Calu3 (cell line): ENCODE data around the gene SYT8. TPM values are rescaled to one million over a fixed set of nuclear protein-coding genes. Genes with fewer than 3 reads are reported as not detected.

Experiments used
- BruUV-seq: library from RNA; stranded (reverse); fragments of 400-500 nt; replicated peaks from 2 replicates; lab custom pipeline; 2021; lab: Mats Ljungman, UMichigan
- CTCF ChIA-PET: fragments of 300-600 bp; sonication (Branson Sonifier 250); formaldehyde crosslinking; loops from one replicate; lab custom pipeline; 2022; ENCODE audit warnings: antibody characterized with exemption; lab: Charles Lee
- DNase-seq: peaks from one replicate; pipeline ENCODE4 v3.0.0; 2022
- H3K27ac Mint-ChIP-seq: one replicate; pipeline ENCODE4 v1.8.0; 2022; ENCODE audit warnings: mixed read lengths; ENCODE audit not compliant: unreplicated experiment
- H3K27me3 Mint-ChIP-seq: one replicate; pipeline ENCODE4 v1.8.0; 2022; ENCODE audit warnings: mixed read lengths; ENCODE audit not compliant: unreplicated experiment
- H3K36me3 Mint-ChIP-seq: one replicate; pipeline ENCODE4 v1.8.0; 2022; ENCODE audit warnings: mild to moderate bottlenecking, moderate library complexity, mixed read lengths; ENCODE audit not compliant: insufficient read depth, unreplicated experiment
- H3K4me1 Mint-ChIP-seq: one replicate; pipeline ENCODE4 v1.8.0; 2022; ENCODE audit warnings: mild to moderate bottlenecking, low read depth, mixed read lengths; ENCODE audit not compliant: unreplicated experiment
- H3K4me3 Mint-ChIP-seq: one replicate; pipeline ENCODE4 v1.8.0; 2022; ENCODE audit warnings: mild to moderate bottlenecking, low read depth, moderate library complexity, mixed read lengths; ENCODE audit not compliant: unreplicated experiment
- H3K9me3 Mint-ChIP-seq: one replicate; pipeline ENCODE4 v1.8.0; 2022; ENCODE audit warnings: low read depth, mixed read lengths; ENCODE audit not compliant: unreplicated experiment
- CTCF ChIP-seq: fragments of 200-600 bp; IDR thresholded peaks from one replicate; pipeline ENCODE4 v1.8.0; 2022; ENCODE audit warnings: antibody characterized with exemption; ENCODE audit not compliant: unreplicated experiment
- intact Hi-C: fragments of 100-400 bp; cut with micrococcal nuclease; formaldehyde crosslinking; loops from one replicate; pipeline ENCODE4 v1.10.0; 2022; ENCODE audit not compliant: unreplicated experiment
- total RNA-seq: library from RNA; stranded (reverse); gene quantifications from 2 replicates; pipeline ENCODE4 v1.2.3, GENCODE V29; 2022

The SYT8 gene
- total RNA-seq, 1 experiment from 2014 or later: 7.1 TPM

DNA sequence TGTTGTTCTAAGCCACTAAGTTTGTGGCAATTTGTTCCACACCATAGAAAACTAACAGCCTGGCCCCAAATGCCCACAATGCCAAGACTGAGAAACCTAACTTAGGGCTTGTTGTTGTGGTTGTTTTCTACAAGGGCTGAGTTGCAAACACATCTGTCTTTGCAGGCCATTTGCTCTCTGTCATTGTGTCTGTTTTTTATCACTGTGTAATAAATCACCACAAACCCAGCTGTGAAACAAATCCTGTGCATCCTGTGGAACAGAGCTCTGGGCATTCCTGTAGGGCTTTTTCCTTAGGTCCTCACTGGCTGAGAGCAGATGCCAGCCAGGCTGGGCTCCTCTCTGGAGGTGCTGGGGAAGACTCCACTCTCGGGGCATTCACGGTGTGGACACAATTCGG lies 15.7 kb upstream of the SYT8 start:
- no peaks in the 10 kb centered on the region for H3K4me1 Mint-ChIP-seq
- no peak overlapping the region for H3K27ac Mint-ChIP-seq
- no peaks in the 10 kb centered on the region for H3K27me3 Mint-ChIP-seq
- no TSS peak for BruUV-seq
- H3K4me3 Mint-ChIP-seq: no peak overlapping the region
- intact Hi-C loops: no loop called here
- peaks cover 6% of the 10 kb centered on the region for H3K36me3 Mint-ChIP-seq
- no peaks in the 10 kb centered on the region for H3K9me3 Mint-ChIP-seq
- no peak for DNase-seq
- TF ChIP-seq CTCF: no peak
- CTCF ChIA-PET: no interaction called here

DNA sequence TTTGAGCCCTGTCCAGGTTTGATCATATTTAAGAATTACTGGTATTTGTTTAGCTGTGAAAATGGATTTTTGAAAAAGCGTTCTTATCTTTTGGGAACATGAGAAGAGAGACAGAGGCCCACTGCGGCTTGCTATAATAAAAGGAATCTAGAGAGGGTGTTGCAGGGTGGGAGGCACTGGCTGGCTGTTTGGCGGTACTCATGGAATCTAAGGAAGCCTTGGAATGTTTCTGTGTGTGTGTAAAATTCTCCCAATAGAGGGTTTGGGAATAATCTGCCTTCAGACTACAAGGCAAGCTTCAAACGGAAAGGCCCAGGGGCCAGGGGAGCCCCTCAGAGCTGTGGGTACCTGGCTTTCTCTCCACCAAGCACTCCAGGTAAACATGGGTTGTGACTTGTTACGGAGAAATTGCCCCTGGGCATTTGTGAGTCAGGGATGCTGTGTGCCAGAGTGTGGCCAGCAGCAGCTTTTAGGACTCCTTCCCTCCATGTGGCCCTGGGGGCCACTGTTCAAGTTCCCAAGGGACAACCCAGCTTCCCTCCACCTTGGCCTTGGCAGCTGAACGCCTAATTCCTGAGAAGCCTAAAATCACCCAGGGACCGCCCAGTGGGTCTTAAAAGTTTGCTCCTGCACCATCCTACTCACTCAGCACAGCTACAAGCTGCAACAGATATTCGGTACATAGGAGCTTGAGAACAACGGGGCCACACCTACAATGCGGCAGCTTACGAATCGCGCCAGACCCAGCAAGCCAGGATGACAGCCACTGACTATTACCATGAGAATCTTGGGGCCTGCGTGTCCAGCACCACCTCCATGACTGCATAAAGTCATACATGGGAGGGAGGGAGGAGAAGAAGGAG lies 14.1 kb upstream of the SYT8 start:
- Mint-ChIP-seq H3K4me1 (no peaks in the 10 kb centered on the region), H3K36me3 (peaks cover 9% of the 10 kb centered on the region), H3K4me3 (no peak overlapping the region), H3K27me3 (no peaks in the 10 kb centered on the region), H3K27ac (no peak overlapping the region), H3K9me3 (no peaks in the 10 kb centered on the region)
- intact Hi-C loops: no loop called here
- no TSS peak for BruUV-seq
- DNase-seq: no peak
- TF ChIP-seq CTCF: no peak
- CTCF ChIA-PET: no interaction called here

- intact Hi-C loops: no loop called here
- Mint-ChIP-seq H3K4me3 (no peak overlapping the region), H3K9me3 (no peaks in the 10 kb centered on the region), H3K4me1 (peaks cover 2% of the 10 kb centered on the region), H3K27me3 (no peaks in the 10 kb centered on the region), H3K27ac (no peak overlapping the region), H3K36me3 (peaks cover 11% of the 10 kb centered on the region)
- TF ChIP-seq CTCF: no peak
- DNase-seq: no peak
- BruUV-seq: no TSS peak
- CTCF ChIA-PET: no interaction called here
Observed at GRCh38 chr11:1821562-1821961, 13.2 kb upstream of the SYT8 start.

- Mint-ChIP-seq H3K4me1 (peaks cover 15% of the 10 kb centered on the region), H3K4me3 (no peak overlapping the region), H3K9me3 (no peaks in the 10 kb centered on the region), H3K36me3 (peaks cover 22% of the 10 kb centered on the region), H3K27ac (no peak overlapping the region), H3K27me3 (no peaks in the 10 kb centered on the region)
- no peak for TF ChIP-seq CTCF
- no TSS peak for BruUV-seq
- DNase-seq: no peak
- intact Hi-C loops: no loop called here
- CTCF ChIA-PET: interaction anchor here (0.6 kb wide), 1 partner anchor 11 kb away, joined by 3 read pairs; no protein-coding TSS in a partner anchor
Observed at GRCh38 chr11:1822648-1823375, 12.0 kb upstream of the SYT8 start.
